WTC11 (cell line): ENCODE results near the gene UTF1. TPM values are rescaled to one million over a fixed set of nuclear protein-coding genes. Genes with fewer than 3 reads are reported as not detected.
A peak's percentile ranks its signal among the peaks of the same experiment; 100 is the strongest.

Experiments
- ATAC-seq: fragments of 200-7000 bp; cut with Tn5 transposase; 2 replicates; pipeline ENCODE4 v1.10.0; 2021; ENCODE audit warnings: mild to moderate bottlenecking, moderate library complexity
- CTCF ChIA-PET: fragments of 300-600 bp; sonication (Branson Sonifier 250); formaldehyde crosslinking; loops from one replicate; lab custom pipeline; 2021; ENCODE audit warnings: antibody characterized with exemption; lab: Charles Lee
- POLR2A ChIA-PET: fragments of 350-600 bp; sonication (Branson Sonifier 250); formaldehyde crosslinking; loops from one replicate; lab custom pipeline; 2021; ENCODE audit warnings: antibody characterized with exemption; lab: Charles Lee
- DNase-seq: peaks from one replicate; pipeline ENCODE4 v3.0.0; 2021; ENCODE audit warnings: low spot score
- H3K27ac Mint-ChIP-seq: 2 replicates; pipeline ENCODE4 v1.8.0; 2021; ENCODE audit warnings: mixed read lengths
- H3K27me3 Mint-ChIP-seq: 2 replicates; pipeline ENCODE4 v1.8.0; 2021; ENCODE audit warnings: low read depth, mild to moderate bottlenecking, moderate library complexity, mixed read lengths
- H3K36me3 Mint-ChIP-seq: 2 replicates; pipeline ENCODE4 v1.8.0; 2021; ENCODE audit warnings: mixed read lengths
- H3K4me1 Mint-ChIP-seq: 2 replicates; pipeline ENCODE4 v1.8.0; 2022; ENCODE audit warnings: mixed read lengths
- H3K4me3 Mint-ChIP-seq: 2 replicates; pipeline ENCODE4 v1.8.0; 2021; ENCODE audit warnings: mild to moderate bottlenecking, moderate library complexity, mixed read lengths
- H3K9me3 Mint-ChIP-seq: 2 replicates; pipeline ENCODE4 v1.8.0; 2021; ENCODE audit warnings: mixed read lengths
- ATF1 ChIP-seq: sonication (generic); formaldehyde crosslinking; IDR thresholded peaks from 2 replicates; pipeline ENCODE4 v1.8.1; 2023; ENCODE audit warnings: mild to moderate bottlenecking, moderate library complexity, missing genetic modification reagents
- JUN ChIP-seq: sonication (generic); formaldehyde crosslinking; IDR thresholded peaks from 2 replicates; pipeline ENCODE4 v1.8.0; 2023; ENCODE audit warnings: mild to moderate bottlenecking, missing genetic modification reagents
- KAT7 ChIP-seq: sonication (generic); formaldehyde crosslinking; IDR thresholded peaks from 2 replicates; pipeline ENCODE4 v1.8.1; 2023; ENCODE audit warnings: missing genetic modification reagents, mild to moderate bottlenecking, borderline replicate concordance
- NFE2L1 ChIP-seq: sonication (generic); formaldehyde crosslinking; IDR thresholded peaks from 2 replicates; pipeline ENCODE4 v1.8.1; 2023; ENCODE audit warnings: missing genetic modification reagents
- OVOL2 ChIP-seq: fragments of 250-450 bp; sonication (Bioruptor Pico); IDR thresholded peaks from 2 replicates; pipeline ENCODE4 v1.9.0; 2021; ENCODE audit warnings: mild to moderate bottlenecking, borderline replicate concordance
- RORB ChIP-seq: fragments of 250-450 bp; sonication (Bioruptor Pico); IDR thresholded peaks from 2 replicates; pipeline ENCODE4 v1.9.0; 2021; ENCODE audit warnings: mild to moderate bottlenecking
- TCF7 ChIP-seq: sonication (generic); formaldehyde crosslinking; IDR thresholded peaks from 2 replicates; pipeline ENCODE4 v1.8.0; 2022; ENCODE audit warnings: mild to moderate bottlenecking, low read depth, missing genetic modification reagents, moderate library complexity
- TEAD1 ChIP-seq: sonication (generic); formaldehyde crosslinking; IDR thresholded peaks from 2 replicates; pipeline ENCODE4 v1.8.0; 2022; ENCODE audit warnings: mild to moderate bottlenecking, missing genetic modification reagents
- ZBTB21 ChIP-seq: sonication (generic); formaldehyde crosslinking; IDR thresholded peaks from 2 replicates; pipeline ENCODE4 v1.8.1; 2023; ENCODE audit warnings: mild to moderate bottlenecking, missing genetic modification reagents, borderline replicate concordance
- ZNF263 ChIP-seq: sonication (generic); formaldehyde crosslinking; IDR thresholded peaks from 2 replicates; pipeline ENCODE4 v1.8.1; 2022; ENCODE audit warnings: low read depth, mild to moderate bottlenecking, moderate library complexity, missing genetic modification reagents
- ZNF423 ChIP-seq: fragments of 250-450 bp; sonication (Bioruptor Pico); IDR thresholded peaks from 2 replicates; pipeline ENCODE4 v2.1.2; 2022; ENCODE audit warnings: mild to moderate bottlenecking, moderate library complexity
- total RNA-seq: library from RNA; stranded (reverse); gene quantifications from 3 replicates; pipeline ENCODE4 v1.2.3, GENCODE V29; 2021
- TF ChIP-seq, protein P1 (sequence below): sonication (generic); formaldehyde crosslinking; IDR thresholded peaks from 2 replicates; pipeline ENCODE4 v1.8.0; 2022; ENCODE audit warnings: missing genetic modification reagents
- TF ChIP-seq, protein P2 (sequence below): sonication (generic); formaldehyde crosslinking; IDR thresholded peaks from 2 replicates; pipeline ENCODE4 v1.8.0; 2023; ENCODE audit warnings: mild to moderate bottlenecking, missing genetic modification reagents
- TF ChIP-seq, protein P3 (sequence below): sonication (generic); formaldehyde crosslinking; IDR thresholded peaks from 2 replicates; pipeline ENCODE4 v1.8.1; 2022; ENCODE audit warnings: missing genetic modification reagents, borderline replicate concordance
- TF ChIP-seq, protein P4 (sequence below): fragments of 250-450 bp; sonication (Bioruptor Pico); IDR thresholded peaks from 2 replicates; pipeline ENCODE4 v1.9.0; 2021; ENCODE audit warnings: mild to moderate bottlenecking
- TF ChIP-seq, protein P5 (sequence below): fragments of 250-450 bp; sonication (Bioruptor Pico); IDR thresholded peaks from 2 replicates; pipeline ENCODE4 v1.9.0; 2021; ENCODE audit warnings: moderate library complexity, mild to moderate bottlenecking, inconsistent platforms, borderline replicate concordance
- TF ChIP-seq, protein P6 (sequence below): sonication (generic); formaldehyde crosslinking; IDR thresholded peaks from 2 replicates; pipeline ENCODE4 v1.8.1; 2023; ENCODE audit warnings: mild to moderate bottlenecking, missing genetic modification reagents, borderline replicate concordance
- TF ChIP-seq, protein P7 (sequence below): fragments of 250-450 bp; sonication (Bioruptor Pico); IDR thresholded peaks from 2 replicates; pipeline ENCODE4 v1.9.0; 2021; ENCODE audit warnings: mild to moderate bottlenecking
- TF ChIP-seq, protein P8 (sequence below): fragments of 200-600 bp; IDR thresholded peaks from 2 replicates; pipeline ENCODE4 v1.8.0; 2022; ENCODE audit warnings: antibody characterized with exemption

UTF1 gene
- total RNA-seq, 1 experiment from 2014 or later: 196 TPM

DNA sequence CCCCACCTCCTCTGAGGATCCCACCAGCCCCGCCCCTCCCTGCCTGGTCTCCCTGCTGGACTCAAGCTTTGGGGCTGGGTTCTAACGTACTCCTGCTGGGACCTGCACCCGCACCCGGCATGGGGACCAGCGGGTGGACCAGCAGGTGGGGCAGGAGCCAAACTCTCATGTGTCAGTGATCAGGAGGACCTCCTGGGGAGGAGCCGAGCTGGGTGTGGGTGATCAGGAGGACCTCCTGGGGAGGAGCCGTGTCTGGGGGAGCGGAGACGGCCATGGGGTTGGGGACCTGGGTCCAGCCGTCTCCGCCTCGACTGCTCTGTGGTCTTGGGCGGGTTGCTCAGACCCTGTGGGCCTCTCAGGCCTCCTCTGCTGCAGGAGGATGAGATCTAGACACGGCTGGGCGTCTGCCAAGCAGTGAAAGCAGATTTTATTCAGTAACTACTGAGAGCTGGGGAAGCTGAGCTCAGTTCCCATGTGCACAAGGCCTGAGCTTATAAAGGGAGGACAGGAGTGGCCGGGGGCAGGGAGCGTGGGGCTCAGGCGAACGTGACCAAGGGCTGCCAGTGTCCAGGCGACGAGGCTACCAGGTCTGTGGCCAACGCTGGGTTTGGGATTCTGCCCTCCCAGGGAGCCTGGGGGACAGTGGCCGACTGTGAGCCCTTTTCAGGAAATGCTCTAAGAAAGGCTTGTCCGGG is 33.6 kb upstream of the UTF1 start:
- peaks cover 22% of the 10 kb centered on the region for H3K36me3 Mint-ChIP-seq
- CTCF ChIA-PET: interaction anchor here (0.7 to 2.8 kb wide), 8 partner anchors 9 to 63 kb away, joined by 3 to 19 read pairs (median 6); no protein-coding TSS in a partner anchor
- no peak for TF ChIP-seq JUN (CRISPR knock-in tag)
- TF ChIP-seq, protein P1, sequence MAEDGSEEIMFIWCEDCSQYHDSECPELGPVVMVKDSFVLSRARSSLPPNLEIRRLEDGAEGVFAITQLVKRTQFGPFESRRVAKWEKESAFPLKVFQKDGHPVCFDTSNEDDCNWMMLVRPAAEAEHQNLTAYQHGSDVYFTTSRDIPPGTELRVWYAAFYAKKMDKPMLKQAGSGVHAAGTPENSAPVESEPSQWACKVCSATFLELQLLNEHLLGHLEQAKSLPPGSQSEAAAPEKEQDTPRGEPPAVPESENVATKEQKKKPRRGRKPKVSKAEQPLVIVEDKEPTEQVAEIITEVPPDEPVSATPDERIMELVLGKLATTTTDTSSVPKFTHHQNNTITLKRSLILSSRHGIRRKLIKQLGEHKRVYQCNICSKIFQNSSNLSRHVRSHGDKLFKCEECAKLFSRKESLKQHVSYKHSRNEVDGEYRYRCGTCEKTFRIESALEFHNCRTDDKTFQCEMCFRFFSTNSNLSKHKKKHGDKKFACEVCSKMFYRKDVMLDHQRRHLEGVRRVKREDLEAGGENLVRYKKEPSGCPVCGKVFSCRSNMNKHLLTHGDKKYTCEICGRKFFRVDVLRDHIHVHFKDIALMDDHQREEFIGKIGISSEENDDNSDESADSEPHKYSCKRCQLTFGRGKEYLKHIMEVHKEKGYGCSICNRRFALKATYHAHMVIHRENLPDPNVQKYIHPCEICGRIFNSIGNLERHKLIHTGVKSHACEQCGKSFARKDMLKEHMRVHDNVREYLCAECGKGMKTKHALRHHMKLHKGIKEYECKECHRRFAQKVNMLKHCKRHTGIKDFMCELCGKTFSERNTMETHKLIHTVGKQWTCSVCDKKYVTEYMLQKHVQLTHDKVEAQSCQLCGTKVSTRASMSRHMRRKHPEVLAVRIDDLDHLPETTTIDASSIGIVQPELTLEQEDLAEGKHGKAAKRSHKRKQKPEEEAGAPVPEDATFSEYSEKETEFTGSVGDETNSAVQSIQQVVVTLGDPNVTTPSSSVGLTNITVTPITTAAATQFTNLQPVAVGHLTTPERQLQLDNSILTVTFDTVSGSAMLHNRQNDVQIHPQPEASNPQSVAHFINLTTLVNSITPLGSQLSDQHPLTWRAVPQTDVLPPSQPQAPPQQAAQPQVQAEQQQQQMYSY (CRISPR knock-in tag): no peak
- no peak for TF ChIP-seq ATF1 (CRISPR knock-in tag)
- TF ChIP-seq TCF7 (CRISPR knock-in tag): no peak
- TF ChIP-seq, protein P2, sequence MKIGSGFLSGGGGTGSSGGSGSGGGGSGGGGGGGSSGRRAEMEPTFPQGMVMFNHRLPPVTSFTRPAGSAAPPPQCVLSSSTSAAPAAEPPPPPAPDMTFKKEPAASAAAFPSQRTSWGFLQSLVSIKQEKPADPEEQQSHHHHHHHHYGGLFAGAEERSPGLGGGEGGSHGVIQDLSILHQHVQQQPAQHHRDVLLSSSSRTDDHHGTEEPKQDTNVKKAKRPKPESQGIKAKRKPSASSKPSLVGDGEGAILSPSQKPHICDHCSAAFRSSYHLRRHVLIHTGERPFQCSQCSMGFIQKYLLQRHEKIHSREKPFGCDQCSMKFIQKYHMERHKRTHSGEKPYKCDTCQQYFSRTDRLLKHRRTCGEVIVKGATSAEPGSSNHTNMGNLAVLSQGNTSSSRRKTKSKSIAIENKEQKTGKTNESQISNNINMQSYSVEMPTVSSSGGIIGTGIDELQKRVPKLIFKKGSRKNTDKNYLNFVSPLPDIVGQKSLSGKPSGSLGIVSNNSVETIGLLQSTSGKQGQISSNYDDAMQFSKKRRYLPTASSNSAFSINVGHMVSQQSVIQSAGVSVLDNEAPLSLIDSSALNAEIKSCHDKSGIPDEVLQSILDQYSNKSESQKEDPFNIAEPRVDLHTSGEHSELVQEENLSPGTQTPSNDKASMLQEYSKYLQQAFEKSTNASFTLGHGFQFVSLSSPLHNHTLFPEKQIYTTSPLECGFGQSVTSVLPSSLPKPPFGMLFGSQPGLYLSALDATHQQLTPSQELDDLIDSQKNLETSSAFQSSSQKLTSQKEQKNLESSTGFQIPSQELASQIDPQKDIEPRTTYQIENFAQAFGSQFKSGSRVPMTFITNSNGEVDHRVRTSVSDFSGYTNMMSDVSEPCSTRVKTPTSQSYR (CRISPR knock-in tag): no peak
- TF ChIP-seq, protein P3, sequence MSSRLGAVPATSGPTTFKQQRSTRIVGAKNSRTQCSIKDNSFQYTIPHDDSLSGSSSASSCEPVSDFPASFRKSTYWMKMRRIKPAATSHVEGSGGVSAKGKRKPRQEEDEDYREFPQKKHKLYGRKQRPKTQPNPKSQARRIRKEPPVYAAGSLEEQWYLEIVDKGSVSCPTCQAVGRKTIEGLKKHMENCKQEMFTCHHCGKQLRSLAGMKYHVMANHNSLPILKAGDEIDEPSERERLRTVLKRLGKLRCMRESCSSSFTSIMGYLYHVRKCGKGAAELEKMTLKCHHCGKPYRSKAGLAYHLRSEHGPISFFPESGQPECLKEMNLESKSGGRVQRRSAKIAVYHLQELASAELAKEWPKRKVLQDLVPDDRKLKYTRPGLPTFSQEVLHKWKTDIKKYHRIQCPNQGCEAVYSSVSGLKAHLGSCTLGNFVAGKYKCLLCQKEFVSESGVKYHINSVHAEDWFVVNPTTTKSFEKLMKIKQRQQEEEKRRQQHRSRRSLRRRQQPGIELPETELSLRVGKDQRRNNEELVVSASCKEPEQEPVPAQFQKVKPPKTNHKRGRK (CRISPR knock-in tag): no peak
- TF ChIP-seq ZNF263 (CRISPR knock-in tag): no peak
- TF ChIP-seq KAT7 (CRISPR knock-in tag): no peak
- TF ChIP-seq NFE2L1: no peak
- TF ChIP-seq ZNF423 (CRISPR knock-in tag): no peak
- TF ChIP-seq, protein P4, sequence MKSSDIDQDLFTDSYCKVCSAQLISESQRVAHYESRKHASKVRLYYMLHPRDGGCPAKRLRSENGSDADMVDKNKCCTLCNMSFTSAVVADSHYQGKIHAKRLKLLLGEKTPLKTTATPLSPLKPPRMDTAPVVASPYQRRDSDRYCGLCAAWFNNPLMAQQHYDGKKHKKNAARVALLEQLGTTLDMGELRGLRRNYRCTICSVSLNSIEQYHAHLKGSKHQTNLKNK (CRISPR knock-in tag): no peak
- TF ChIP-seq, protein P5, sequence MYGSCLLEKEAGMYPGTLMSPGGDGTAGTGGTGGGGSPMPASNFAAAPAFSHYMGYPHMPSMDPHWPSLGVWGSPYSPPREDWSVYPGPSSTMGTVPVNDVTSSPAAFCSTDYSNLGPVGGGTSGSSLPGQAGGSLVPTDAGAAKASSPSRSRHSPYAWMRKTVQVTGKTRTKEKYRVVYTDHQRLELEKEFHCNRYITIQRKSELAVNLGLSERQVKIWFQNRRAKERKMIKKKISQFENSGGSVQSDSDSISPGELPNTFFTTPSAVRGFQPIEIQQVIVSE (CRISPR knock-in tag): no peak
- TF ChIP-seq, protein P6, sequence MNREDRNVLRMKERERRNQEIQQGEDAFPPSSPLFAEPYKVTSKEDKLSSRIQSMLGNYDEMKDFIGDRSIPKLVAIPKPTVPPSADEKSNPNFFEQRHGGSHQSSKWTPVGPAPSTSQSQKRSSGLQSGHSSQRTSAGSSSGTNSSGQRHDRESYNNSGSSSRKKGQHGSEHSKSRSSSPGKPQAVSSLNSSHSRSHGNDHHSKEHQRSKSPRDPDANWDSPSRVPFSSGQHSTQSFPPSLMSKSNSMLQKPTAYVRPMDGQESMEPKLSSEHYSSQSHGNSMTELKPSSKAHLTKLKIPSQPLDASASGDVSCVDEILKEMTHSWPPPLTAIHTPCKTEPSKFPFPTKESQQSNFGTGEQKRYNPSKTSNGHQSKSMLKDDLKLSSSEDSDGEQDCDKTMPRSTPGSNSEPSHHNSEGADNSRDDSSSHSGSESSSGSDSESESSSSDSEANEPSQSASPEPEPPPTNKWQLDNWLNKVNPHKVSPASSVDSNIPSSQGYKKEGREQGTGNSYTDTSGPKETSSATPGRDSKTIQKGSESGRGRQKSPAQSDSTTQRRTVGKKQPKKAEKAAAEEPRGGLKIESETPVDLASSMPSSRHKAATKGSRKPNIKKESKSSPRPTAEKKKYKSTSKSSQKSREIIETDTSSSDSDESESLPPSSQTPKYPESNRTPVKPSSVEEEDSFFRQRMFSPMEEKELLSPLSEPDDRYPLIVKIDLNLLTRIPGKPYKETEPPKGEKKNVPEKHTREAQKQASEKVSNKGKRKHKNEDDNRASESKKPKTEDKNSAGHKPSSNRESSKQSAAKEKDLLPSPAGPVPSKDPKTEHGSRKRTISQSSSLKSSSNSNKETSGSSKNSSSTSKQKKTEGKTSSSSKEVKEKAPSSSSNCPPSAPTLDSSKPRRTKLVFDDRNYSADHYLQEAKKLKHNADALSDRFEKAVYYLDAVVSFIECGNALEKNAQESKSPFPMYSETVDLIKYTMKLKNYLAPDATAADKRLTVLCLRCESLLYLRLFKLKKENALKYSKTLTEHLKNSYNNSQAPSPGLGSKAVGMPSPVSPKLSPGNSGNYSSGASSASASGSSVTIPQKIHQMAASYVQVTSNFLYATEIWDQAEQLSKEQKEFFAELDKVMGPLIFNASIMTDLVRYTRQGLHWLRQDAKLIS: no peak
- TF ChIP-seq, protein P7, sequence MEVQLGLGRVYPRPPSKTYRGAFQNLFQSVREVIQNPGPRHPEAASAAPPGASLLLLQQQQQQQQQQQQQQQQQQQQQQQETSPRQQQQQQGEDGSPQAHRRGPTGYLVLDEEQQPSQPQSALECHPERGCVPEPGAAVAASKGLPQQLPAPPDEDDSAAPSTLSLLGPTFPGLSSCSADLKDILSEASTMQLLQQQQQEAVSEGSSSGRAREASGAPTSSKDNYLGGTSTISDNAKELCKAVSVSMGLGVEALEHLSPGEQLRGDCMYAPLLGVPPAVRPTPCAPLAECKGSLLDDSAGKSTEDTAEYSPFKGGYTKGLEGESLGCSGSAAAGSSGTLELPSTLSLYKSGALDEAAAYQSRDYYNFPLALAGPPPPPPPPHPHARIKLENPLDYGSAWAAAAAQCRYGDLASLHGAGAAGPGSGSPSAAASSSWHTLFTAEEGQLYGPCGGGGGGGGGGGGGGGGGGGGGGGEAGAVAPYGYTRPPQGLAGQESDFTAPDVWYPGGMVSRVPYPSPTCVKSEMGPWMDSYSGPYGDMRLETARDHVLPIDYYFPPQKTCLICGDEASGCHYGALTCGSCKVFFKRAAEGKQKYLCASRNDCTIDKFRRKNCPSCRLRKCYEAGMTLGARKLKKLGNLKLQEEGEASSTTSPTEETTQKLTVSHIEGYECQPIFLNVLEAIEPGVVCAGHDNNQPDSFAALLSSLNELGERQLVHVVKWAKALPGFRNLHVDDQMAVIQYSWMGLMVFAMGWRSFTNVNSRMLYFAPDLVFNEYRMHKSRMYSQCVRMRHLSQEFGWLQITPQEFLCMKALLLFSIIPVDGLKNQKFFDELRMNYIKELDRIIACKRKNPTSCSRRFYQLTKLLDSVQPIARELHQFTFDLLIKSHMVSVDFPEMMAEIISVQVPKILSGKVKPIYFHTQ (CRISPR knock-in tag): no peak
- no peak for TF ChIP-seq ZBTB21 (CRISPR knock-in tag)
- TF ChIP-seq TEAD1: no peak
- TF ChIP-seq, protein P8, sequence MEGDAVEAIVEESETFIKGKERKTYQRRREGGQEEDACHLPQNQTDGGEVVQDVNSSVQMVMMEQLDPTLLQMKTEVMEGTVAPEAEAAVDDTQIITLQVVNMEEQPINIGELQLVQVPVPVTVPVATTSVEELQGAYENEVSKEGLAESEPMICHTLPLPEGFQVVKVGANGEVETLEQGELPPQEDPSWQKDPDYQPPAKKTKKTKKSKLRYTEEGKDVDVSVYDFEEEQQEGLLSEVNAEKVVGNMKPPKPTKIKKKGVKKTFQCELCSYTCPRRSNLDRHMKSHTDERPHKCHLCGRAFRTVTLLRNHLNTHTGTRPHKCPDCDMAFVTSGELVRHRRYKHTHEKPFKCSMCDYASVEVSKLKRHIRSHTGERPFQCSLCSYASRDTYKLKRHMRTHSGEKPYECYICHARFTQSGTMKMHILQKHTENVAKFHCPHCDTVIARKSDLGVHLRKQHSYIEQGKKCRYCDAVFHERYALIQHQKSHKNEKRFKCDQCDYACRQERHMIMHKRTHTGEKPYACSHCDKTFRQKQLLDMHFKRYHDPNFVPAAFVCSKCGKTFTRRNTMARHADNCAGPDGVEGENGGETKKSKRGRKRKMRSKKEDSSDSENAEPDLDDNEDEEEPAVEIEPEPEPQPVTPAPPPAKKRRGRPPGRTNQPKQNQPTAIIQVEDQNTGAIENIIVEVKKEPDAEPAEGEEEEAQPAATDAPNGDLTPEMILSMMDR: no peak
- TF ChIP-seq RORB: no peak
- no peak for TF ChIP-seq OVOL2 (CRISPR knock-in tag)

More for the DNA sequence above, 33.6 kb upstream of the UTF1 start:
- Mint-ChIP-seq H3K27me3 (peaks cover 12% of the 10 kb centered on the region), H3K27ac (peak overlapping the region; percentile 94), H3K9me3 (peaks cover 28% of the 10 kb centered on the region), H3K4me1 (no peaks in the 10 kb centered on the region), H3K4me3 (no peak overlapping the region)
- no peak for ATAC-seq
- POLR2A ChIA-PET: no interaction called here
- no peak for DNase-seq
